CD4-positive, CD25-positive, alpha-beta regulatory T cell (primary cell): ENCODE results near the gene NT5DC4. TPM values are rescaled to one million over a fixed set of nuclear protein-coding genes. Genes with fewer than 3 reads are reported as not detected.

Experiments
- ATAC-seq, 2 donors: fragments of 150-1000 bp; cut with Tn5 transposase; one replicate each; pipeline ENCODE4 v1.10.0; 2021; ENCODE audit warnings: low read depth in 2 of 2, moderate number of reproducible peaks in 2 of 2, moderate library complexity in 1 of 2
- DNase-seq, 3 donors: peaks; one replicate each; pipeline versions ENCODE4 v3.0.0 to v3.0.0-alpha.2; 2012 to 2022; ENCODE audit warnings: mixed read lengths in 1 of 3
- H3K27ac ChIP-seq: one replicate; pipeline ENCODE4 v1.7.0; 2013; ENCODE audit warnings: mild to moderate bottlenecking, low read length; ENCODE audit not compliant: insufficient read depth, poor library complexity, severe bottlenecking
- H3K27me3 ChIP-seq: one replicate; pipeline ENCODE4 v1.7.0; 2013; ENCODE audit warnings: low read length; ENCODE audit not compliant: control insufficient read depth, insufficient read depth
- H3K36me3 ChIP-seq: one replicate; pipeline ENCODE4 v1.7.0; 2013; ENCODE audit warnings: mild to moderate bottlenecking, low read length, moderate library complexity; ENCODE audit not compliant: control insufficient read depth, insufficient read depth
- H3K4me1 ChIP-seq: 2 replicates; pipeline ENCODE4 v1.7.0; 2013; ENCODE audit warnings: mild to moderate bottlenecking, low read length; ENCODE audit not compliant: insufficient read depth, control insufficient read depth, poor library complexity, severe bottlenecking
- H3K4me3 ChIP-seq: one replicate; pipeline ENCODE4 v1.7.0; 2013; ENCODE audit warnings: low read depth, mild to moderate bottlenecking, low read length, moderate library complexity
- H3K9me3 ChIP-seq, 2 experiments: 1 replicate in 1 of 2; 2 replicates in 1 of 2; pipeline ENCODE4 v1.7.0; 2013; ENCODE audit warnings: low read length in 2 of 2, mild to moderate bottlenecking in 1 of 2, moderate library complexity in 1 of 2; ENCODE audit not compliant: control insufficient read depth in 2 of 2
- H3K27ac Mint-ChIP-seq, 3 donors: one replicate each; pipeline ENCODE4 v1.8.0; 2020 to 2022; ENCODE audit warnings: mild to moderate bottlenecking in 3 of 3, mixed read lengths in 3 of 3, moderate library complexity in 2 of 3
- H3K27me3 Mint-ChIP-seq: one replicate; pipeline ENCODE4 v1.8.0; 2022; ENCODE audit warnings: mild to moderate bottlenecking, mixed read lengths
- H3K36me3 Mint-ChIP-seq: one replicate; pipeline ENCODE4 v1.8.0; 2020; ENCODE audit warnings: mixed read lengths
- H3K4me1 Mint-ChIP-seq, 4 donors: one replicate each; pipeline ENCODE4 v1.8.0; 2020 to 2022; ENCODE audit warnings: mixed read lengths in 4 of 4, mild to moderate bottlenecking in 1 of 4
- H3K4me3 Mint-ChIP-seq, 4 donors: one replicate each; pipeline ENCODE4 v1.8.0; 2020 to 2022; ENCODE audit warnings: mild to moderate bottlenecking in 4 of 4, mixed read lengths in 4 of 4, moderate library complexity in 3 of 4
- H3K9me3 Mint-ChIP-seq, 7 donors: one replicate each; pipeline ENCODE4 v1.8.0; 2020 to 2022; ENCODE audit warnings: mixed read lengths in 7 of 7, mild to moderate bottlenecking in 3 of 7, moderate library complexity in 2 of 7
- polyA plus RNA-seq, 4 donors: library from polyadenylated mRNA; unstranded; fragments of 300-500 nt; fragmentation: Illumina TruSeq; gene quantifications; one replicate each; pipeline ENCODE4 v1.2.3, GENCODE V29; 2021
- total RNA-seq: library from RNA; stranded (reverse); gene quantifications from one replicate; pipeline ENCODE4 v1.2.3, GENCODE V29; 2022

NT5DC4 gene
- total and polyA plus RNA-seq, 5 donors from 2014 or later: not detected

DNA sequence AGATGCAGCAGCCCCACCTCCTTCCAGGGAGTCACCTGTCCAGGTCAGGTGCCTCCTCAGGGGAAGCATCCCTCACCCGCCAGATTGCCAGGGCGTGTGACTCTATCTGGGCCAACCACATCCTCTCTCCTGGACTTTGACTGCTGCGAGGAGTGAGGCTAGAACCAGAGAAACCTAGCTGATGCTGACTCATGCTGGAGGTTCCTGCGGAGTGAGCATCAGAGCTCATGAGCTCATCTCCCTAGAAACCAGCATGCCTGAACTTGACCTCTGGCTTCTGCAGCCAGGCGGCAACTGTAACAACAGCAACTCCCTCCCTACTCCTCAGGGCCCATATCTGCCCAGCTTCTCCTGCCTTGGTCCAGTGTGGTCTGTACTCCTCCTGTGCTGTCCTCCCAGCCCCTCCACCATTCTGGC, 28.3 kb upstream of the NT5DC4 start:
- Mint-ChIP-seq H3K4me3 (no peak overlapping the region), H3K27me3 (peaks cover 10% of the 10 kb centered on the region), H3K4me1 (peaks cover 0 to 28% (median 19%) of the 10 kb centered on the region in 4 donors), H3K36me3 (no peaks in the 10 kb centered on the region), H3K9me3 (no peaks in the 10 kb centered on the region), H3K27ac (peak overlapping the region; percentile 67 to 92 (median 80))
- Histone ChIP-seq H3K36me3 (no peaks in the 10 kb centered on the region), H3K4me3 (no peak overlapping the region), H3K4me1 (peaks cover 22% of the 10 kb centered on the region), H3K9me3 (no peaks in the 10 kb centered on the region), H3K27me3 (no peaks in the 10 kb centered on the region), H3K27ac (no peak overlapping the region)
- DNase-seq: peak in 1 of 3 donors; percentile 91
- peak; percentile 70 to 79 for ATAC-seq

DNA sequence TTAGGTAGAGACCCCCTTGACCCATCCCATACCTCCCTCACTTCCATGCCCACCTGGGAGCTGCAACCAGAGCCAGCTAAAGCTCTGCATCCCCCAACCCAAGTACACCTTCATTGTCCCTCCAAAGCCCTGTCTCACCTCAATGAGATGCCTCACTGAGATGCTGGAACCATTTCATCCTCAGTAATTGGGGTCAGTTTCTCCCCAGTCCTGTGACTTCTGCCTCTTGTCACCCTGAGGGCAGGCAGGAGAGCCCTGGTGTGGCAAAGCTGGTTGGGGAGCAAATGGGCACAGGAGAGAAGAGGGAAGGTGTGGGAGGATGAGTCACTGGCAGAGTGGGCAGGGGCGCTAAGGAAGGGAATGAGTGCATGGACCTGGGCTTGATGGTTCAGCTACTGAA, 27.9 kb upstream of the NT5DC4 start:
- DNase-seq (no peak), ATAC-seq (no peak)
- no peaks in the 10 kb centered on the region for H3K9me3 ChIP-seq
- no peaks in the 10 kb centered on the region for H3K36me3 ChIP-seq
- no peaks in the 10 kb centered on the region for H3K27me3 ChIP-seq
- peaks cover 22% of the 10 kb centered on the region for H3K4me1 ChIP-seq
- Mint-ChIP-seq H3K9me3 (no peaks in the 10 kb centered on the region), H3K36me3 (no peaks in the 10 kb centered on the region), H3K27me3 (peaks cover 10% of the 10 kb centered on the region), H3K4me1 (peaks cover 0 to 28% (median 19%) of the 10 kb centered on the region in 4 donors), H3K27ac (peak overlapping the region; percentile 67 to 92 (median 80)), H3K4me3 (no peak overlapping the region)
- no peak overlapping the region for H3K4me3 ChIP-seq
- H3K27ac ChIP-seq: no peak overlapping the region

DNA sequence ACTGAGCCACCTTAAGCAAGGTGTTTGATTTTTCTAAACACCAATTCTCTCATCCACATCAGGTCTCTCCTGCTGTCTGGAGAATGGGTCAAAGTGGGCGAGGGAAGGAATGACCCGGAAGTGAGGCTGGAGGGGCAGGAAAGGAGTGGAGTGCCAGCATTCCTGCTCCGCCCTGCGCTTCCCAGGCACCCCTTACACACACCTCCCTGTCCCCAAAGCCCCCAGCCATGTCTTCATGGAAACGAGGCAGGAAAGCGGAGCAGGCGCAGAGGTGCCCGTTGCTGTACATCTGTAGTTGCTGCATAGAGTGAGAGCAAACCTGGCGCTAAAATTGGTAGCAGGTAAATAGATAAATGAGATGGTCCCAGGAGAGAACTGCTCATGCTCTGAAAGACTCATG, 27.2 kb upstream of the NT5DC4 start:
- Mint-ChIP-seq H3K27me3 (peaks cover 10% of the 10 kb centered on the region), H3K9me3 (no peaks in the 10 kb centered on the region), H3K36me3 (no peaks in the 10 kb centered on the region), H3K4me1 (peaks cover 0 to 28% (median 19%) of the 10 kb centered on the region in 4 donors), H3K27ac (no peak overlapping the region), H3K4me3 (no peak overlapping the region)
- Histone ChIP-seq H3K36me3 (no peaks in the 10 kb centered on the region), H3K4me1 (peaks cover 22% of the 10 kb centered on the region), H3K27me3 (peaks cover 1% of the 10 kb centered on the region), H3K9me3 (no peaks in the 10 kb centered on the region), H3K27ac (no peak overlapping the region), H3K4me3 (no peak overlapping the region)
- ATAC-seq: no peak
- DNase-seq: no peak

DNA sequence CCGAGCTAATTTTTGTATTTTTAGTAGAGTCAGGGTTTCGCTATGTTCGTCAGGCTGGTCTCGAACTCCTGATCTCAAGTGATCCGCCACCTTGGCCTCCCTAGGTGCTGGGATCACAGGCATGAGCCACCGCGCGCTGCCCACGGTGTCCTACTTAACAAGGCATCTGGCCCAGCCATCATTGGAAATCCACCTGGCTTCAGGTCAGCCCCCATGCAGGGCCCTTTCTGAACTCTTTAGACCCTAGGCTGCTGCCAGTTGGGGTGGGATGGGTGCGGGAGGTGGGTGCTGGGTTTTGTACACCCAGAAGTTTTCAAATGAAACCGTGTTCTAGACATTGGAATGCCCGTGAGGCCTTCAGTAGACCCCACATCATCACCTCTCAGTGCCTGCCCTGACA, 26.6 kb upstream of the NT5DC4 start:
- H3K4me1 Mint-ChIP-seq: peaks cover 0 to 28% (median 19%) of the 10 kb centered on the region in 4 donors
- DNase-seq: no peak
- H3K9me3 ChIP-seq: no peaks in the 10 kb centered on the region
- no peaks in the 10 kb centered on the region for H3K9me3 Mint-ChIP-seq
- H3K4me3 Mint-ChIP-seq: no peak overlapping the region
- H3K4me1 ChIP-seq: peaks cover 22% of the 10 kb centered on the region
- no peak overlapping the region for H3K27ac Mint-ChIP-seq
- no peak overlapping the region for H3K27ac ChIP-seq
- H3K27me3 ChIP-seq: peaks cover 1% of the 10 kb centered on the region
- H3K36me3 Mint-ChIP-seq: no peaks in the 10 kb centered on the region
- H3K36me3 ChIP-seq: no peaks in the 10 kb centered on the region
- no peak for ATAC-seq
- H3K4me3 ChIP-seq: no peak overlapping the region
- H3K27me3 Mint-ChIP-seq: peaks cover 12% of the 10 kb centered on the region

DNA sequence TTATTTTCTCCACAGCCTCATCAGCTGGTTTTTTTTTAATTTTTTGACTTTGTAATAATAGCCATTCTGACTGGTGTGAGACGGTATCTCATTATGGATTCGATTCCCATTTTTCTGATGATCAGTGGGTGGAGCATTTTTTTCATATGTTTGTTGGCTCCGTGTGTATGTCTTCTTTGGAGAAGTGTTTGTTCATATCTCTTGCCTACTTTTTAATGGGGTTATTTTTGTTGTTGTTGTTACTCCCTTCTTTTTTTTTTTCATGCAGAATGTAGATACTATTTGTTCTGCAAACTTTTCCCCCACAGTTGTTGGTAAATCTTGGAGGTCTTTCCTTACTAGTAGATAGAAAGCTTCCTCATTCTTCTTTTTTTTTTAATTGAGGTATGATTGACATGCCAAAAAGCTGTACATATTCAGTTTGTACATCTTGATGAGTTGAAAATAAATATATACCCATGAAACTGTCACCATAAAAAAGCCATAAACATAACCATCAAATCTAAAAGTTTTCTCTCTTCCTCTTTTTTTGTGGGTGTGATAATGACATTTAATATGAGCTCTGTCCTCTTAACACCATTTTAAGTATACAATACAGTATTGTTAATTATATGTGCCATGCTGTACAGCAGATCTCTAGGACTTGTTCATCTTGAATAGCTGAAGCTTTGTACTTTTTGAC, 21.8 kb upstream of the NT5DC4 start:
- Mint-ChIP-seq H3K27ac (no peak overlapping the region), H3K27me3 (peaks cover 23% of the 10 kb centered on the region), H3K4me3 (no peak overlapping the region), H3K36me3 (no peaks in the 10 kb centered on the region), H3K9me3 (no peaks in the 10 kb centered on the region), H3K4me1 (no peaks in the 10 kb centered on the region)
- Histone ChIP-seq H3K4me3 (no peak overlapping the region), H3K27me3 (peaks cover 3% of the 10 kb centered on the region), H3K4me1 (no peaks in the 10 kb centered on the region), H3K9me3 (no peaks in the 10 kb centered on the region), H3K36me3 (no peaks in the 10 kb centered on the region), H3K27ac (no peak overlapping the region)
- DNase-seq: no peak
- no peak for ATAC-seq

DNA sequence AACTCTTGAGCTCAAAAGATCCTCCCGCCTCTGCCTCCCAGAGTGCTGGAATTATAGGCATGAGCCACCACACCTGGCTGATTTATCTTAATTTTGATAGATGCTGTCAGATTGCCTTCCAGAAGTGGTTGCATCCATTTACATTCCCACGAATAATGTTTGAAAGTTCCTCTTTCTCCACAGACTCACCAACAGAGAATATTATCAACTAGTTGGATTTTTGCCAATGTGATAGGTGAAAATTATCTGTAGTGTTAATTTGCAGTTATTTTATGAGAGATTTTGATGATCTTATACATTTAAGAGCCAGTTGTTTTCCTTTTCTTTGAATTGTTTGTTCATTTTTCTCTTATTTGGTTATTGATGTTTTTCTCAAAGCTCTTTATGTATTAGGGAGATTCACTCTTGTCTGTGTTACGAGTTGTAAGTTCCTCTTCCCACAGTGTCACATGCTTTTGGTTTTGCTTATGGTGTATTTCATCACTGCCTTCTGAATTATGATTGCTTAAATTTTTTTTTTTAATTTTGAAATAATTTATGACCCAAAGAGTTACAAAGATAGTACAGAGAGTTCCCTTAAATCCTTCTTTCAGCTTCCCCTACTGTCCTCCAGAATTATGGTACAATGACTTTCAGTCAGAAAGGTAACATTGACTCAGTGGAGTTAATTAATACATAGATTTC, 20.7 kb upstream of the NT5DC4 start:
- H3K27me3 ChIP-seq: peaks cover 3% of the 10 kb centered on the region
- H3K4me3 ChIP-seq: no peak overlapping the region
- ATAC-seq (no peak), DNase-seq (no peak)
- no peaks in the 10 kb centered on the region for H3K4me1 ChIP-seq
- H3K9me3 ChIP-seq: no peaks in the 10 kb centered on the region
- no peak overlapping the region for H3K27ac ChIP-seq
- Mint-ChIP-seq H3K4me3 (no peak overlapping the region), H3K4me1 (peaks cover 0 to 2% (median 0%) of the 10 kb centered on the region in 4 donors), H3K9me3 (no peaks in the 10 kb centered on the region), H3K36me3 (no peaks in the 10 kb centered on the region), H3K27ac (no peak overlapping the region), H3K27me3 (peaks cover 31% of the 10 kb centered on the region)
- H3K36me3 ChIP-seq: no peaks in the 10 kb centered on the region

DNA sequence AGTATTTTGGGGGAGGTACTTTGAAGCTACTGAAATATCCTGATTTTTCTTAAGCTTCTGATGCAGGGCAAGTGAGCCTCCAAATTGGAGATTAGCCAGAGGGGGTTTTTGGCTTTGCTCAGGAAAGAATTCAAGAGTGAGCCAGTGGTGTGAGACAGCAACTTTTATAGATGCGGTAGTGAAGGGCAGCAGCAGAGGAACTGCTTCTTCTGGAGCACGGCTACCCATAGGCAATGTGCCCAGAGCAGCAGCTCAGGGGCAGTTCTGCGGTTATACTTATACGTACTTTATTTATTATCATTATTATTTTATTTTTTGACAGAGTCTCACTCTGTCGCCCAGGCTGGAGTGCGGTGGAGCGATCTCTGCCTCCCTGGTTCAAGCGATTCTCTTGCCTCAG, 19.8 kb upstream of the NT5DC4 start:
- Mint-ChIP-seq H3K36me3 (no peaks in the 10 kb centered on the region), H3K9me3 (no peaks in the 10 kb centered on the region), H3K4me3 (no peak overlapping the region), H3K27me3 (peaks cover 32% of the 10 kb centered on the region), H3K4me1 (peaks cover 0 to 4% (median under 1%) of the 10 kb centered on the region in 4 donors), H3K27ac (no peak overlapping the region)
- DNase-seq: no peak
- H3K27me3 ChIP-seq: peaks cover 3% of the 10 kb centered on the region
- no peaks in the 10 kb centered on the region for H3K36me3 ChIP-seq
- ATAC-seq: no peak
- no peaks in the 10 kb centered on the region for H3K4me1 ChIP-seq
- no peak overlapping the region for H3K4me3 ChIP-seq
- no peaks in the 10 kb centered on the region for H3K9me3 ChIP-seq
- H3K27ac ChIP-seq: no peak overlapping the region

DNA sequence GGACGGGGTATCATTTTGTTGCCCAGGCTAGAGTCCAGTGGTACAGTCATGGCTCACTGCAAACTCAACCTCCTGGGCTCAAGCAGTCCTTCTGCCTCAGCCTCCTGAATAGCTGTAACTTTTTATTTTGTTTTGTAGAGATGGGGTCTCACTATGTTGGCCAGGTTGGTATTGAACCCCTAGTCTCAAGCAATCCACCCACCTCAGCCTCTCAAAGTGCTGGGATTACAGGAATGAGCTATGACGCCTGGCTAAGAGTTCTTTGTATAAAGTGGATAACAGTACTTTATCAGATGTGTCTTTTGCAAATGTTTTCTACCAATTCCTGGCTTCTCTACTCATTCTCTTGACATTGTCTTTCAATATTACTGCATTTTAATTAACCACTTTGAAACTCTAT, 17.1 kb upstream of the NT5DC4 start:
- Histone ChIP-seq H3K27ac (no peak overlapping the region), H3K4me1 (no peaks in the 10 kb centered on the region), H3K27me3 (peaks cover 2% of the 10 kb centered on the region), H3K36me3 (no peaks in the 10 kb centered on the region), H3K9me3 (no peaks in the 10 kb centered on the region), H3K4me3 (no peak overlapping the region)
- no peak for ATAC-seq
- no peak for DNase-seq
- H3K27me3 Mint-ChIP-seq: peaks cover 29% of the 10 kb centered on the region
- H3K4me1 Mint-ChIP-seq: peaks cover 5 to 18% (median 7%) of the 10 kb centered on the region in 4 donors
- H3K27ac Mint-ChIP-seq: no peak overlapping the region
- H3K36me3 Mint-ChIP-seq: no peaks in the 10 kb centered on the region
- no peak overlapping the region for H3K4me3 Mint-ChIP-seq
- no peaks in the 10 kb centered on the region for H3K9me3 Mint-ChIP-seq
